ENCODE data around the gene KDM4B.

The KDM4B gene

GRCh38 chr19:5186293-5187050 lies 217.6 kb downstream of the KDM4B start:
- TF ChIP-seq CTCF (IDR thresholded peaks at IDR 0.05; ENCODE audit: control extremely low read depth, extremely low read depth, low read depth, missing control alignments) = no peak
- DNase-seq (ENCODE audit: extremely low spot score) = no peak
- POLR2A ChIA-PET = no interaction called here
- CTCF ChIA-PET = no interaction called here

- ChIA-PET CTCF (no interaction called here), POLR2A (no interaction called here)
- TF ChIP-seq CTCF (IDR thresholded peaks at IDR 0.05; ENCODE audit: control extremely low read depth, extremely low read depth, low read depth, missing control alignments) = no peak
- DNase-seq (ENCODE audit: extremely low spot score) = no peak
Observed at GRCh38 chr19:5188548-5189317, 219.8 kb downstream of the KDM4B start.

GRCh38 chr19:5189318-5189607 lies 220.3 kb downstream of the KDM4B start:
- CTCF ChIA-PET = no interaction called here
- POLR2A ChIA-PET = no interaction called here
- TF ChIP-seq CTCF (IDR thresholded peaks at IDR 0.05; ENCODE audit: control extremely low read depth, extremely low read depth, low read depth, missing control alignments) = no peak
- DNase-seq (ENCODE audit: extremely low spot score) = no peak

GRCh38 chr19:5191091-5191490 lies 222.2 kb downstream of the KDM4B start:
- CTCF ChIA-PET = no interaction called here
- DNase-seq (ENCODE audit: extremely low spot score) = no peak
- no peak for TF ChIP-seq CTCF (IDR thresholded peaks at IDR 0.05; ENCODE audit: control extremely low read depth, extremely low read depth, low read depth, missing control alignments)
- POLR2A ChIA-PET = no interaction called here

GRCh38 chr19:5192568-5192967 lies 223.7 kb downstream of the KDM4B start:
- ChIA-PET CTCF (no interaction called here), POLR2A (no interaction called here)
- TF ChIP-seq CTCF (IDR thresholded peaks at IDR 0.05; ENCODE audit: control extremely low read depth, extremely low read depth, low read depth, missing control alignments) = no peak
- no peak for DNase-seq (ENCODE audit: extremely low spot score)

- POLR2A ChIA-PET = no interaction called here
- DNase-seq (ENCODE audit: extremely low spot score) = no peak
- CTCF ChIA-PET = no interaction called here
- no peak for TF ChIP-seq CTCF (IDR thresholded peaks at IDR 0.05; ENCODE audit: control extremely low read depth, extremely low read depth, low read depth, missing control alignments)
Observed at GRCh38 chr19:5193192-5193591, 224.3 kb downstream of the KDM4B start.
